Lower leg skin (tissue), 3 donors: Measurements from ENCODE around the gene CTNNA2.

Experiments used
- CTCF ChIP-seq, 3 donors: fragments of 450-650 bp; IDR thresholded peaks; one replicate each; pipeline ENCODE4 v1.5.1; 2016; ENCODE audit warnings: antibody characterized with exemption in 3 of 3, mild to moderate bottlenecking in 3 of 3, moderate library complexity in 2 of 3
- POLR2A ChIP-seq, 2 donors: fragments of 450-650 bp; IDR thresholded peaks; one replicate each; pipeline ENCODE4 v1.6.1; 2016 to 2017; ENCODE audit warnings: antibody characterized with exemption in 2 of 2, mild to moderate bottlenecking in 1 of 2, moderate library complexity in 1 of 2

GRCh38 chr2:80266231-80266630 lies 753.4 kb downstream of the CTNNA2 start:
- no peak for TF ChIP-seq CTCF (IDR thresholded peaks at IDR 0.05)
- no peak for TF ChIP-seq POLR2A (IDR thresholded peaks at IDR 0.05)
